Measurements from ENCODE around the gene DCP2.

GRCh38 chr5:112938286-112938685 is 38.3 kb upstream of the DCP2 start:
- TF ChIP-seq ZSCAN18 (CRISPR knock-in tag; IDR thresholded peaks at IDR 0.05) = no peak
- no peak for TF ChIP-seq JUN (CRISPR knock-in tag; IDR thresholded peaks at IDR 0.05)
- TF ChIP-seq CTCF (IDR thresholded peaks at IDR 0.05) = no peak
- TF ChIP-seq NR3C1 (CRISPR knock-in tag; conservative IDR thresholded peaks at IDR 0.05; ENCODE audit: low read depth) = no peak
- TF ChIP-seq MYBL2 (CRISPR knock-in tag; IDR thresholded peaks at IDR 0.05) = no peak
- no peak for TF ChIP-seq E2F4 (CRISPR knock-in tag; IDR thresholded peaks at IDR 0.05; ENCODE audit: borderline replicate concordance, low read depth)
- TF ChIP-seq ZBTB21 (CRISPR knock-in tag; IDR thresholded peaks at IDR 0.05; ENCODE audit: borderline replicate concordance) = no peak
- no peak for TF ChIP-seq ZNF138 (CRISPR knock-in tag; conservative IDR thresholded peaks at IDR 0.05)
- no peak for TF ChIP-seq MAX (CRISPR knock-in tag; IDR thresholded peaks at IDR 0.05)
- TF ChIP-seq JAZF1 (CRISPR knock-in tag; IDR thresholded peaks at IDR 0.05) = no peak
- no peak for TF ChIP-seq MLX (CRISPR knock-in tag; IDR thresholded peaks at IDR 0.05)
- no peak for TF ChIP-seq ESRRA (CRISPR knock-in tag; IDR thresholded peaks at IDR 0.05; ENCODE audit: borderline replicate concordance)
- TF ChIP-seq USF1 (CRISPR knock-in tag; IDR thresholded peaks at IDR 0.05) = no peak
- TF ChIP-seq ATF2 (CRISPR knock-in tag; IDR thresholded peaks at IDR 0.05; ENCODE audit: borderline replicate concordance, low read depth) = no peak

All from WTC11 (cell line).